GM21825 (cell line): ENCODE data around the gene MAPT.
"Not testable (repeated sequence)": the region's sequence is repeated elsewhere in the genome, so short reads cannot be mapped to it uniquely, and the experiment has no call there.

Source experiments
- ATAC-seq: cut with Tn5 transposase; IDR thresholded peaks from one replicate; pipeline ENCODE4 v1.9.1; 2021; ENCODE audit warnings: mild to moderate bottlenecking, moderate library complexity; ENCODE audit not compliant: unreplicated experiment

MAPT gene

GRCh38 chr17:45896803-45897693 lies 2.7 kb downstream of the MAPT start:
- ATAC-seq = no peak

DNA sequence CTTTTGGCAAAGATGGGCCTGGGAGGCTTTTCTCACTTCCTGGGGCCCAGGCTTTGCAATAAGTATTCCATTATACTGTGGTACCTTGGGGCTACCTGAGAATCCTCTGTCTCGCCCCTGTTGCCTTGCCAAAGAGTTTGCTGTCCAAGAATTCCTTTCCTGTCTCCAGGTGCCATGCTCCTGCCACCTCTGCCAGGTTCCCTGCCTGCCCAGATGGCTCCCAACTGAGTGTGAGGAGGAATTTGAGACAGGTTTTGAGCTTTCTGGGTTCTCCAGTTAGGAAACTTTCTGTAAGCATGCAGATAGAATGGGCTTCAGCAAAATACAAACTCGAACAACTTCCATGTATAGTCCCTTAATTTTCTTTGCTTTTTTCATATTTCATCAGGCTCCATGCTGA lies 5.8 kb downstream of the MAPT start:
- ATAC-seq = no peak

DNA sequence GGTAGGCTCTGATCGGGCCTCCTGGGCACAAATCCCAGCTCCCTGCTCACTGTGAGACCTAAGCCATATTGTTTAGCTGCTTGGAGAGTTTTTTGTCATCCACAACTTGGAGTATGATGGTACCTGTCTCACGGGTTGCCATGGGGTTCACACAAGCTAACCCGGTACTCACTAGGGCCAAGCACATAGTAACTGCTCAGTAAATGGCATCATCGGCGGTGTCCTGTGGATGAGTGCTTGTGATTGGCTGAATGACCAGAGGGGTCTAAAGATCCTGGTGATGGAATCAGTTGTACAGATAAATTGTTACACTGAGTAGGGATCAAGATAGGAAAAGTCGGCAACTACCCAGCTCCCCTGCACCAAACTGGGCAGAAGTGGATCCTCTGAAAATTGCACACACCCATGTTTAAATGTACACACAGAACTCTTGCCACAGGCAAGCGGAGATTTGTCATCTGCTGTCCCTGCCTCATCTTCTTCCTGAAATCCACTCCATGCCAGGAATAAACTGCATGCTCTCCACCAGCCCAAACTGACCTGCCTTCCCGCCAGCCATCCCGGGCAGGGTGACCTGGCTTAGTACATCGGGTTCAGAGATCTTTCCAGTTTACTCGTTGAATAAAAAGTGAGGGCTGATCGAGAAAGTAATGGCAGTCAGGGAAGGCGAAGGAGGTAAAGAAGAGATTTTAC lies 6.5 kb downstream of the MAPT start:
- ATAC-seq = no peak

DNA sequence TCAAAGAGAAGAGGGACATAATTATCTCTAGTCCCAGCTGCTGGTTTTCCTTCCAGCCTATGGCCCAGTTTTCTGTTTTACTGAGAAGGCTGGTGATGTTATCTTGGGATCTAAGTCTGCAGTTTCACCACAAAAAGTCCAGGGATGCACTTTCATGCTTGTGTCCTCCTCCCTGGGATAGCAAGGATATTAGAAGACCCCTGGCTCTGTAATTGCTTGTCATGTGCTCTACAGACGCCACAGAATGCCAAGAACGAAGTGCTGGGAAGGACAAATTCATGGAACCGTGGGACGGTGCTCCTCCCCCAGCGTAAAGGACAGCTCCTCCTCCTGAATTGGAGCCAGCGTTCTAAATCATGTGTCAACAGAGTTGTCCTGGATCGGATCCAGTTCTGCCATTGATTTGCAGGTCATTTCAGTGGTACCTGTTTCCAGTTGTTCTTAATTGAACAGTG lies 8.6 kb downstream of the MAPT start:
- ATAC-seq = no peak

DNA sequence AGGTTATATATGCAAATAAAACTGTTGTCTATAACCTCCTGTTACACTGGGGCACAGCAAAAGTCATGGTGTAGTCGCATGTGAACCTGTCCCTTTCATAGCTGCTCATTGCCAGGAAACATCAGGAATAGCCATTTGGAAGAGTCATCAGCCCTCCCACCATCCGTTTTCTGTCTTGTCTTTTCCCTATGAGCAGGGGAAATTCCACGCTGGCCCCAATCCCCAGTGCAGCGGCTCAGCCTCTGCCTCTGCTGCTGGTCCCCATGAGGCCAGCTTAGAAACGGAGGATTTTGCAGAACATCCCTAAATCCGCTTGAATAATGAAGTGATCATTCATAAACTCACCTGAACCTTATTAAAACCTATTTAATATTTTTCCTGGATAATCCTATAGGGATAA lies 10.5 kb downstream of the MAPT start:
- no peak for ATAC-seq

GRCh38 chr17:45905814-45906213 lies 11.5 kb downstream of the MAPT start:
- ATAC-seq = no peak

GRCh38 chr17:45906237-45906636 lies 11.9 kb downstream of the MAPT start:
- no peak for ATAC-seq

DNA sequence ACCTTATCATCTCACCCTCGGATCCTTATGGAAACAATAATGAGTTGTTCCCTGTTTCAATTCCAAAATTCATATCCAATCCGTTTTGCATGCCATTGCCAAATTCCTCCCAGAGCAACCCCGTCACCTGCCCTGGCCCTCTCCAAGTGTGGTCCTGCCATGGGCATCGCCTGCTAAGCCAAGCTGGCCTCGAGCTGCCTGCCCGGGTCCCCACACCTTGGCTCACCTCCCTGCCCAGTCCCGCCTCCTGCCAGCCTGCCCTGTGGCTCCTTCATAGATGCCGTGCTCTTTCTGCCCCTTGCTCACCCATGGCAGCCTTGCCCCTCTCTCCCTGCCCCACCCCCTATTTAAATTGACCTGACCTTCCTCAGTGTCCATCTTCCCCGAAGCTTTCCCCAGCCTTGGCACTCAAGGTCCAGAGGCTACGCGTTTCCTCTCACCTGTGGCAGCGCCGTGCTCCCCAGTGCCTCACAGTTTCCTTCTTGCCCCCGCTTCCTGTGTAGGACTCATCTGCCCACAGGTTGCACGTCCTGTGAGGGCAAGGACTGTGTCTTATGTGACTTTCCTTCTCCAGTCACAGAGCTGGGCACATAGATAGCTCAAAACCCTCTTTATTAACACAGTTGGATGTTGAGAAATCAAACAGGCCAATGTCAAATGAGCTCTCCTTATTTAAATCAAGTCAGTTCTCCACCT lies 12.7 kb downstream of the MAPT start:
- no peak for ATAC-seq

GRCh38 chr17:45907750-45908395 lies 13.5 kb downstream of the MAPT start:
- ATAC-seq = no peak

GRCh38 chr17:45908460-45908859 lies 14.1 kb downstream of the MAPT start:
- ATAC-seq = no peak

DNA sequence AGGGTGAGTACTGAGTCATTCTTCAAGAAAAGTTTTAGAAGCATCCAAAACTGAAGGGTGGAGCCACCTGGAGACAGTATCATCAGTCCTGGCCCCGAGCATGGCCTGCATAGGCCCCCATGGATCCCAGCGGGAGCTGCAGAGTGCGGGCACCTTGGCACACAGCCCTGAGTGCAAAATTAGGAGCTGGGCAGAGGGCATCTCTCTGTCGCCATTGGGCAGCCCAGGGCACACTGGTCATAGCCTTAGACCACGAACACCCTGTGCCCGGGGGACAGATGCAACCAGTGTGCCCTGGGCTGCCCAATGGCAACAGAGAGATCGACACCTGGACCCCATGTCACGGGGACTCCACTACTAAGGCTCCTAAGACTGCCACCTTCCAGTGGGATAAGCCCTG lies 14.6 kb downstream of the MAPT start:
- no peak for ATAC-seq

GRCh38 chr17:45910667-45911066 lies 16.3 kb downstream of the MAPT start:
- ATAC-seq = no peak

GRCh38 chr17:45912319-45912718 lies 18.0 kb downstream of the MAPT start:
- no peak for ATAC-seq

GRCh38 chr17:45913030-45913429 lies 18.7 kb downstream of the MAPT start:
- not testable (repeated sequence) for ATAC-seq

DNA sequence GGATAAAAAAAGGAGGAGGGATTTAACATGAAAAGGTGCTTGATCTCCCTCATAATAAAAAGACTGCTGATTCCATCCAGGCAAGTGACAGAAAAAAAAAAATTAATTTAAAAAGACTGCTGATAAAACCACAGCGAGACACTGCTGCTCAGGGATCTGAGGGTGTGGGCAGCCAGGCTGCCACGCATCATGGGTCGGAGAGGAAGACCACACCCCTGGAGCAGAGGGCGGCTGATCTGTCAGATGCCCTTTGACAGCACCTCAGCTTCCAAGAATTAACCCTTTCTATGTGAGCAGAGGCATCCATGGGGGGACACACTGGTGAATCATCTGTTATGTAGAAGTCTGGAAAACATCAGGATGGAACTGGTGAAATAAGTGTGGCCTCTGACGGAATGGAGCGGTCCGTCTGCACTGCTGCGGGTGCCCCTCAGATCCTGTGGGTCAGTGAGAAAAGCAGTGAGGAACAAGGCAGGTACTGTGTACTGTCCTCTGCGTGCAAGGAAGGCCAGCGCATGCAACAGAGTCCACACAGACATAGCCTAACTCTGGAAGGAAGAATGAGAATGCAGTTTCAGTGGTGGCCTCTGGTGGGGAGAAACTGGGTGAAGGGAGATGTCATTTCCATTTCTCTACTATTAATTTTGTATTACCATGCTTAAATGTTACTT lies 19.8 kb downstream of the MAPT start:
- no peak for ATAC-seq

GRCh38 chr17:45915263-45915662 lies 20.9 kb downstream of the MAPT start:
- no peak for ATAC-seq

- ATAC-seq = no peak
Observed at GRCh38 chr17:45917081-45917480, 22.7 kb downstream of the MAPT start.

GRCh38 chr17:45918241-45918745 lies 23.9 kb downstream of the MAPT start:
- ATAC-seq = no peak

DNA sequence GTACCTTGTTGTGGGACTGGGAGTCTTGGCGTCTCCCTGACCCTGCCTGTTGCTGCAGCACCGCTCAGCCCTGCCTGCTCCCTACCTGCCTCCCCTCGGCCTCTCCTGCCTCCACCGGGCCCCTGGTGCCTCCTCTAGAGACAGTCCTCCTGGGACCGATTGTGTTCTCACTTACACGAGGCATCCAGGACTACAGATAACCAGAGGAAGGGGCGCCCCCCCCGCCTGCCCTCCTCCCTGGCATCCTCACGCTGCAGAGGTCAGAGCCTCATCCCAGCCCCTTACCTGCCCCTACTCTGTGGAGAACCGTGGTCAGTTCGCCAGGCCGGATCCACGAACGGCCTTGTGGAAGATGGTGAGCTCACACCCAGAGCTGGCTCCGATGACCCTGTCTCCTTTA lies 24.8 kb downstream of the MAPT start:
- ATAC-seq = no peak

DNA sequence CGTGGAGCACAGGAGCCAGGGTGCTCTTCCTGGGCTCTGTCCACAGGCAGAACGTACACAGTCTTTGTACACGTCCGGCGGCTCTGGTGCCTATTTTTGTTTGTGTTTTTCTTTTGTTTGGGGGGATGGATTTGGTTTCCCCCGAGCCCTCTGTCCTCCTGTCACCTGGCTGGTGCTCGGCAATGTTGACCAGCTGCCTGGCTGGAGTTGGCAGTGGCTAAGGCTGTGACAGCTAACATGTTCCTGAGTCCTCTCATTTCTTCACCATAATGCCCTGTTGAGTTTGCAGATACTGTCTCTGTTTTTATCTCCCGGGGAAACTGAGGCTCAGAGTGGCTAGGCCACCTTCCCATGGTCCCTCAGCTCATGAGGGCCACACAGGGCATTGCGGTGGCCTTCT lies 25.7 kb downstream of the MAPT start:
- ATAC-seq = no peak
